Transverse colon (tissue), 4 donors: ENCODE results near the gene FAM89A. TPM values are rescaled to one million over a fixed set of nuclear protein-coding genes. Genes with fewer than 3 reads are reported as not detected.

Experiments used
- DNase-seq: peaks from one replicate; pipeline ENCODE4 v3.0.0-alpha.2; 2019
- H3K27ac ChIP-seq, 4 donors: fragments of 200-600 bp; sonication (generic); 2 replicates each; pipeline ENCODE4 v1.5.1; 2016 to 2018; ENCODE audit warnings: inconsistent platforms in 4 of 4
- H3K27me3 ChIP-seq: fragments of 200-600 bp; sonication (generic); 2 replicates; pipeline ENCODE4 v1.5.1; 2017; ENCODE audit warnings: inconsistent platforms
- H3K36me3 ChIP-seq, 4 donors: fragments of 200-600 bp; sonication (generic); 2 replicates each; pipeline ENCODE4 v1.5.1; 2017 to 2019; ENCODE audit warnings: inconsistent platforms in 4 of 4
- H3K4me1 ChIP-seq, 4 donors: fragments of 200-600 bp; sonication (generic); 2 replicates each; pipeline ENCODE4 v1.5.1; 2017 to 2020; ENCODE audit warnings: inconsistent platforms in 4 of 4
- H3K4me3 ChIP-seq, 4 donors: fragments of 200-600 bp; sonication (generic); 1 replicate in 1 of 4; 2 replicates in 3 of 4; pipeline versions ENCODE4 v1.5.1 to v1.6.1; 2017 to 2019; ENCODE audit warnings: inconsistent platforms in 4 of 4
- H3K9me3 ChIP-seq, 2 donors: fragments of 200-600 bp; sonication (generic); 2 replicates each; pipeline ENCODE4 v1.5.1; 2017 to 2019; ENCODE audit warnings: inconsistent platforms in 2 of 2
- EP300 ChIP-seq: sonication (generic); formaldehyde crosslinking; IDR thresholded peaks from one replicate; pipeline ENCODE4 v1.6.1; 2017; ENCODE audit warnings: antibody characterized with exemption, low read depth
- POLR2A ChIP-seq: fragments of 450-650 bp; IDR thresholded peaks from one replicate; pipeline ENCODE4 v1.6.1; 2016; ENCODE audit warnings: antibody characterized with exemption, mild to moderate bottlenecking, moderate library complexity
- POLR2AphosphoS5 ChIP-seq, 3 donors: sonication (generic); formaldehyde crosslinking; IDR thresholded peaks; one replicate each; pipeline ENCODE4 v1.6.1; 2016; ENCODE audit warnings: antibody characterized with exemption in 3 of 3
- WGBS, 2 donors: methylation state at CpG; one replicate each; pipeline ENCODE4 v1.1.5; 2018; ENCODE audit warnings: low coverage in 1 of 2; 5-methylcytosine and 5-hydroxymethylcytosine counted together
- in situ Hi-C, 4 donors: fragments of 200-750 bp; cut with MboI; loops; one replicate each; pipeline versions ENCODE4 v1.15.0 to v1.15.1; 2017; ENCODE audit warnings: low sequenced_read_pairs in 3 of 4, low pct_ligation_motif_present in 1 of 4, low pct_unique_long_range_greater_than_20kb in 1 of 4
- intact Hi-C: fragments of 100-400 bp; cut with DNase I; formaldehyde crosslinking; loops from one replicate; pipeline ENCODE4 v1.15.1; 2023; ENCODE audit warnings: low total_unique reads
- total RNA-seq, 4 donors: library from RNA; depleted of rRNA; stranded (reverse); fragments of >200 nt; gene quantifications; one replicate each; pipeline ENCODE4 v1.1.0, GENCODE V29; 2016
- TF ChIP-seq, protein P1 (sequence below), 5 experiments: fragments of 200-600 bp in 3 of 5; fragments of 450-650 bp in 2 of 5; sonication (generic) in 3 of 5; IDR thresholded peaks; 1 replicate in 2 of 5; 2 replicates in 3 of 5; pipeline ENCODE4 v1.5.1; 2016 to 2017; ENCODE audit warnings: antibody characterized with exemption in 5 of 5, inconsistent platforms in 3 of 5, mild to moderate bottlenecking in 2 of 5, moderate library complexity in 1 of 5

FAM89A gene
- total RNA-seq, 4 donors from 2014 or later: 3.3 to 10.7 (median 7.8) TPM

DNA sequence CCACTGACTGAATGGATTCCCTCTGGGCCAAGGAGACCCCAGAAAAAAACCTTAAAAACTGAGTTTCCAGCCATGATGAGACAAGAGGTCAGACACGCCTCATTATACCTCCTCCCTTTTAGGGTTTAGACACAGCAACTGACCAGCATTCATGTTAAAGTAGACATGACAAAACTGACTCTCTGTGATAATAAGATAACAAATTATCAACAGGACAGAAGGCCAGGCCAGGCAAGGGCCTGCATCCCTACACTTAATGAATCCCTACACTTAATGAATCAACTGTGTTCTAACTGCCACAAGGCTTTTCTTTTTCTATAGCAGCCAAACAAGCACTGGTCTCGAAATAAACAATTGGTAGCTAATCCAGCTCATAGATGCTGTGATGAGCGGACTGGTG, 33.3 kb upstream of the FAM89A start:
- intact Hi-C loops: no loop called here
- DNase-seq: no peak
- in situ Hi-C loops: no loop called here
- Histone ChIP-seq H3K9me3 (no peaks in the 10 kb centered on the region), H3K4me3 (no peak overlapping the region), H3K27ac (no peak overlapping the region), H3K36me3 (no peaks in the 10 kb centered on the region), H3K4me1 (no peaks in the 10 kb centered on the region), H3K27me3 (no peaks in the 10 kb centered on the region)
- 98 to 100% methylated on average over 1 to 3 of the region's 3 CpGs for WGBS, 2 donors
- TF ChIP-seq EP300: no peak

DNA sequence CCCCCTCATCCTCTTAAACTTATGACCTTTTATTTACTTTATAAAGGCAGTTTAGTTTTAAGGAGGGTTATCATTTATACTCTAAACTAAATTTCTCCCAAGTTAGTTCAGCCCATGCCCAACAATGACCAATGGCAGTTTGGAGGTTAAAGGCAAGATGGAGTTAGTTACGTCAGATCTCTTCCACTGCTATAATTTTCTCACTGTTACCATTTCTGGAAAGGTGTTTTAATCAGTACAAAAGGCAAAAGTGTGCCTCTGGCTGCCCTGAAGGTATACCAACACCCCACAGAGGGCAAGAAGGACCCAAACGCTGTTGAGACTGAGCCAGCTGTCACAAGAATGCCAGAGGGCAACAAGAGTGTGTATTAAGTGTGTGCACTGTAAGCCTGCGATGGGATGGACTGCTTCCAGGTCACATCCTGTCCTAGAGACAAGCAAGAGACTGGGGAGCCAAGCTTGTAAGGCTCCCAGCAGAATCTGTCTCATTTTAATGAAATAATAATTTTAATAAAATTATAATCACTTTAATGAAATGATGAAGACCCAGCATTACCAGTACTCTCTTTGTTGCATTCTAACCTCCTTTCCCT, 32.5 kb upstream of the FAM89A start:
- H3K4me1 ChIP-seq: no peaks in the 10 kb centered on the region
- in situ Hi-C loops (no loop called here), intact Hi-C loops (no loop called here)
- WGBS, 2 donors: 57% methylated on average over 3 of the region's 3 CpGs; no CpG with 5 or more reads in 1 of the 2 donors
- H3K27me3 ChIP-seq: no peaks in the 10 kb centered on the region
- no peaks in the 10 kb centered on the region for H3K9me3 ChIP-seq
- no peak for DNase-seq
- no peak overlapping the region for H3K27ac ChIP-seq
- TF ChIP-seq POLR2AphosphoS5 (IDR thresholded peaks at IDR 0.05) (no peak), POLR2A (no peak), EP300 (no peak)
- TF ChIP-seq, protein P1, sequence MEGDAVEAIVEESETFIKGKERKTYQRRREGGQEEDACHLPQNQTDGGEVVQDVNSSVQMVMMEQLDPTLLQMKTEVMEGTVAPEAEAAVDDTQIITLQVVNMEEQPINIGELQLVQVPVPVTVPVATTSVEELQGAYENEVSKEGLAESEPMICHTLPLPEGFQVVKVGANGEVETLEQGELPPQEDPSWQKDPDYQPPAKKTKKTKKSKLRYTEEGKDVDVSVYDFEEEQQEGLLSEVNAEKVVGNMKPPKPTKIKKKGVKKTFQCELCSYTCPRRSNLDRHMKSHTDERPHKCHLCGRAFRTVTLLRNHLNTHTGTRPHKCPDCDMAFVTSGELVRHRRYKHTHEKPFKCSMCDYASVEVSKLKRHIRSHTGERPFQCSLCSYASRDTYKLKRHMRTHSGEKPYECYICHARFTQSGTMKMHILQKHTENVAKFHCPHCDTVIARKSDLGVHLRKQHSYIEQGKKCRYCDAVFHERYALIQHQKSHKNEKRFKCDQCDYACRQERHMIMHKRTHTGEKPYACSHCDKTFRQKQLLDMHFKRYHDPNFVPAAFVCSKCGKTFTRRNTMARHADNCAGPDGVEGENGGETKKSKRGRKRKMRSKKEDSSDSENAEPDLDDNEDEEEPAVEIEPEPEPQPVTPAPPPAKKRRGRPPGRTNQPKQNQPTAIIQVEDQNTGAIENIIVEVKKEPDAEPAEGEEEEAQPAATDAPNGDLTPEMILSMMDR (IDR thresholded peaks at IDR 0.05): no peak
- H3K36me3 ChIP-seq: no peaks in the 10 kb centered on the region
- H3K4me3 ChIP-seq: no peak overlapping the region

DNA sequence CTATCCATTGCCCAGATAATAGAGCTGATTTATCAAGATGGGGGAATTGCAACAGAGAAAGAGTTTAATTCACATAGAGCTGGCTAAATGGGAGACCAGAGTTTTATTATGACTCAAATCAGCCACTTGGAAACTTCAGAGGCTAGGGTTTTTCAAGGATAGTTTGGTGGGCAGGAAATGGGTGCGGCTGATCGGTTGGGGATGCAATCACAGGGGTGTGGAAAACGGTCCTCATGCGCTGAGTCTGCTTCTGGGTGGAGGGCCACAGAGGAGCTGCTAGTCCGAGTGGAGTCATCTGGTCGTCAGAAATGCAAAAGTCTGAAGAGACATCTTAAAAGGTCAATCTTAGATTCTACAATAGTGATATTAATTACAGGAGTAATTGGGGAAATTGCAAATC, 32.0 kb upstream of the FAM89A start:
- 75% methylated on average over 6 of the region's 6 CpGs; no CpG with 5 or more reads in 1 of the 2 donors for WGBS, 2 donors
- Histone ChIP-seq H3K27ac (no peak overlapping the region), H3K9me3 (no peaks in the 10 kb centered on the region), H3K27me3 (no peaks in the 10 kb centered on the region), H3K4me3 (no peak overlapping the region), H3K4me1 (no peaks in the 10 kb centered on the region), H3K36me3 (no peaks in the 10 kb centered on the region)
- TF ChIP-seq EP300: no peak
- TF ChIP-seq, protein P1 (IDR thresholded peaks at IDR 0.05): no peak
- no peak for TF ChIP-seq POLR2A
- no peak for DNase-seq
- intact Hi-C loops (no loop called here), in situ Hi-C loops (no loop called here)

DNA sequence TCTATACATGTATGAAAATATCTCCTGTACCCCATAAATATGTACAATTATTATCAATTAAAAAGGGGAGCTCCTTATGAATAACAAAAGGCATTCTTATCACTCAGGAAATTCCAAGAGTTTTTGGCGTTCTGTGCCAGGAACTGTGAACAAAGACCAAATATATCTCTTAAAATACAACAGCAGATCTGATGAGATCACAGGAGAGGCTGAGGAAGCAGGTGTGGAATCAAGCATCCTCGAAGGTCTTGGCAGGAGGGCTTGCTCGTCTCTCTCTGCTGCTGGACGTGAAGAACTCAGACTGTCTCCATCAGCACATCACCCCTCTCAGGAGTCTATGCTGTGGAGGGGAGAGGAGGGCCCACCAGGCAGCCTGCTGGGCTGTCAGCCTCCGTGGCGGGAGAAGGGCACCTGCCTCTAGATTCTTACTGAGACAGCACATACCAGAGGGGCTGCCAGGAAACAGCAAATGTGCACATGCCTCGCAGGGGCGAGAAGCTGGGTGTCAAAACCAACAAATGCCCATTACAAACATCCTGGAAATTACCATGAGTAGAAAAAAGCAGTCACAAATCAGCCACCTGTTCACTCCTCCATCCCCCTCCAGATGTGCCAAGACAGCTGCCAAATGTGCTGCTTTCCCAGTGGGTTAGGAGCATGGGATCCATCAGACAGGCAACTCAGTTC, 30.8 kb upstream of the FAM89A start:
- no peak overlapping the region for H3K4me3 ChIP-seq
- no peak for TF ChIP-seq POLR2A
- TF ChIP-seq, protein P1 (IDR thresholded peaks at IDR 0.05): no peak
- no peak for TF ChIP-seq EP300
- TF ChIP-seq POLR2AphosphoS5 (IDR thresholded peaks at IDR 0.05): no peak
- no peak overlapping the region for H3K27ac ChIP-seq
- no peaks in the 10 kb centered on the region for H3K9me3 ChIP-seq
- no peaks in the 10 kb centered on the region for H3K27me3 ChIP-seq
- intact Hi-C loops (no loop called here), in situ Hi-C loops (no loop called here)
- H3K4me1 ChIP-seq: no peaks in the 10 kb centered on the region
- WGBS, 2 donors: 44 to 75% methylated on average over 1 to 8 of the region's 8 CpGs
- no peak for DNase-seq
- H3K36me3 ChIP-seq: no peaks in the 10 kb centered on the region
